Immature natural killer cell (primary cell): ENCODE measurements around the gene TLK2. TPM values are rescaled to one million over a fixed set of nuclear protein-coding genes. Genes with fewer than 3 reads are reported as not detected.
"Not testable (repeated sequence)": the region's sequence is repeated elsewhere in the genome, so short reads cannot be mapped to it uniquely, and the experiment has no call there.

Source experiments
- DNase-seq, 3 donors: peaks; one replicate each; pipeline ENCODE4 v3.0.0; 2022; ENCODE audit warnings: mixed read lengths in 1 of 3
- H3K27ac Mint-ChIP-seq, 6 donors: one replicate each; pipeline ENCODE4 v1.8.0; 2020; ENCODE audit warnings: mixed read lengths in 6 of 6, mild to moderate bottlenecking in 5 of 6, inconsistent platforms in 4 of 6, moderate library complexity in 3 of 6
- H3K27me3 Mint-ChIP-seq, 3 donors: one replicate each; pipeline ENCODE4 v1.8.0; 2020 to 2021; ENCODE audit warnings: low read depth in 3 of 3, mild to moderate bottlenecking in 3 of 3, mixed read lengths in 3 of 3, moderate library complexity in 3 of 3, inconsistent platforms in 1 of 3
- H3K36me3 Mint-ChIP-seq, 3 donors: one replicate each; pipeline ENCODE4 v1.8.0; 2020; ENCODE audit warnings: mixed read lengths in 3 of 3, inconsistent platforms in 2 of 3, mild to moderate bottlenecking in 2 of 3
- H3K4me1 Mint-ChIP-seq, 2 donors: one replicate each; pipeline ENCODE4 v1.8.0; 2020; ENCODE audit warnings: inconsistent platforms in 2 of 2, mild to moderate bottlenecking in 2 of 2, mixed read lengths in 2 of 2, moderate library complexity in 1 of 2
- H3K4me3 Mint-ChIP-seq, 5 donors: one replicate each; pipeline ENCODE4 v1.8.0; 2020; ENCODE audit warnings: mild to moderate bottlenecking in 5 of 5, mixed read lengths in 5 of 5, inconsistent platforms in 3 of 5, moderate library complexity in 3 of 5
- H3K9me3 Mint-ChIP-seq, 6 donors: one replicate each; pipeline ENCODE4 v1.8.0; 2020; ENCODE audit warnings: mild to moderate bottlenecking in 6 of 6, mixed read lengths in 6 of 6, inconsistent platforms in 4 of 6, moderate library complexity in 3 of 6
- polyA plus RNA-seq, 3 donors: library from polyadenylated mRNA; unstranded; fragments of 300-500 nt; fragmentation: Illumina TruSeq; gene quantifications; one replicate each; pipeline ENCODE4 v1.2.3, GENCODE V29; 2021

The TLK2 gene
- 10 to 100 TPM in 1 of 3 donors, 1 to 10 TPM in 2; 6.4 to 19.7 (median 6.6) TPM for polyA plus RNA-seq

DNA sequence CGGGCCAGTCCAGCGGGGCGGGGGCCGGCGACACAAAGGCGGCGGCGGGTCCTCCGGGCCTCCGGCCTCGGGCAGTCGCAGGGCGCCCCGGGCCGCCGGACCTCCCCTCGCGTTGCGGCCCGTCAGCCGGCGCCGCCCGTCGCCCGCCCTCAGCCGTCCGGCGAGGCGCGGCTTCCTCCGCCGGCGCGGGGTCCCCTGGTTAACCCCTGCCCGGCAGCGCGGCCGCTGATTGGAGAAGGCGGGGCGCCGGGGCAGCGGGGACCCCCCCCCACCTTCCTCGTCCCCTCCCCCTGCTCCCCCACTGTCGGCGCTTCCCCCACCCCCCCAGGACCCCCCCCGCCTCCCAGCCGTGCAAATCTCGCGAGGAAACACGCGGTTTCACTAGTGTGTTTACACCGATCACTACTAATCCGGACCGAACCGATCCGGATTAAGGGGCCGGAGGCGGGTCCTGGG lies at the start of gene TLK2:
TSS of gene TLK2 (plus strand) at position 402 of the 456 bp plus-strand sequence. CDS start 2,301 bp downstream, outside the sequence.
- Mint-ChIP-seq H3K4me1 (peaks cover 32 to 42% of the 10 kb centered on the region in 2 donors), H3K27me3 (peaks cover 1 to 12% (median 3%) of the 10 kb centered on the region in 3 donors), H3K9me3 (no peaks in the 10 kb centered on the region), H3K27ac (peak within 1 kb of the TSS; percentile 91 to 96 (median 94)), H3K4me3 (peak within 1 kb of the TSS; percentile 87 to 95 (median 88)), H3K36me3 (no peaks in the 10 kb centered on the region)
- DNase-seq: peak; percentile 71 to 80 (median 77)

DNA sequence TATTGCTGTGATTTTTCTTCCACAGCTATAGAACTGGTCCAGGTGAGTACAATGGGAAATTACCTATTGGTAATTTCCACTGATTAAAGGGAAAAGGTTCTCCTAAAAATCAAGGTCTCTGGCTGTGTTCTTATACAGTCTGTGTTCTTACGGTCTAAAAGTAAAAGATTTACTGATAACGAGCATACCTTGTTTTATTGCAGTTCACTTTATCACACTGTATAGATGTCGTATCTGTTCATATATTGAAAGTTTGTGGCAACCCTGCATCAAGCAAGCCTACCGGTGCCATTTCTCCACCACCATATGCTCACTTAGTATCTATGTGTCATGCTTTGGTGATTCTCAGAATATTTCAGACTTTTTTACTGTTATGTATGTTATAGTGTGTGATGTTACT lies 43.4 kb upstream of the TLK2 start:
- H3K4me1 Mint-ChIP-seq, H3K4me3 Mint-ChIP-seq, H3K9me3 Mint-ChIP-seq, DNase-seq, H3K27me3 Mint-ChIP-seq: not testable (repeated sequence)
- H3K36me3 Mint-ChIP-seq: peaks cover 8 to 18% (median 11%) of the 10 kb centered on the region in 3 donors
- H3K27ac Mint-ChIP-seq: peak overlapping the region in 1 of 6 donors; percentile 50

DNA sequence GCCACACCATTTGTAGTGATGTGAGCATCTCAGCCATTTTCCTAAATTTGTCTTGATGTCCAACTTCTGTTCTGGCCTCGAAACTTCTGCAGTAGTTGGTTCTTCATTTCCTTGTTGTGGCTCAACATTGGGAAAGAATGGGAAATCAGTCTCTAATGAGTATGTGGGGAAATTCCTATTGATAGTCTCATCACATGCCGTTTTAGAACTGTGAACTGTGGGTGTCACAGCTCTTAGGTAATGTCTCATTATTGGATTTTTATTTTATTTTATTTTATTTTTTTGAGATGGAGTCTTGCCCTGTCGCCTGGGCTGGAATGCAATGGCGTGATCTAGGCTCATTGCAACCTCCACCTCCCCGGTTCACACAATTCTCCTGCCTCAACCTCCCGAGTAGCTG lies 37.4 kb upstream of the TLK2 start:
- H3K36me3 Mint-ChIP-seq: peaks cover 11 to 20% (median 18%) of the 10 kb centered on the region in 3 donors
- not testable (repeated sequence) for H3K4me1 Mint-ChIP-seq, H3K27ac Mint-ChIP-seq, H3K9me3 Mint-ChIP-seq, H3K27me3 Mint-ChIP-seq, DNase-seq, H3K4me3 Mint-ChIP-seq

DNA sequence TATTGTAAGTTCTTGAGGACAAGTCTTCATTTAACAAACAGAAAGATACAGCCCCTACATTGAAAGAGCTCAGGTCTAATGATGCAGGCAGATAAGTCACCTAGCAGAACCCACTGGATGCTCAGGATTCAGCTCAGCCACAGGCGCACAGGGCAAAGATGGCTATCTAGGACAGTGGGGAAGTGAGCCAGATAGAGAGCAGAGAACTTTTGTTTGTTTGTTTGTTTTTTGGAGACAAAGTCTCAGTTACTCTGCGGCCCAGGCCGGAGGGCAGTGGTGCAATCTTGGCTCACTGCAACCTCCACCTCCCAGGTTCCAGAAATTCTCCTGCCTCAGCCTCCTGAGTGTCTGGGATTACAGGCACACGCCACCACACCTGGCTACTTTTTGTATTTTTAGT lies 34.6 kb upstream of the TLK2 start:
- H3K9me3 Mint-ChIP-seq: no peaks in the 10 kb centered on the region
- H3K27me3 Mint-ChIP-seq: peaks cover 0 to 2% (median 0%) of the 10 kb centered on the region in 3 donors
- peak overlapping the region in 1 of 6 donors; percentile 16 for H3K27ac Mint-ChIP-seq
- H3K4me3 Mint-ChIP-seq: no peak overlapping the region
- no peaks in the 10 kb centered on the region for H3K4me1 Mint-ChIP-seq
- H3K36me3 Mint-ChIP-seq: peaks cover 22 to 31% (median 27%) of the 10 kb centered on the region in 3 donors
- no peak for DNase-seq

DNA sequence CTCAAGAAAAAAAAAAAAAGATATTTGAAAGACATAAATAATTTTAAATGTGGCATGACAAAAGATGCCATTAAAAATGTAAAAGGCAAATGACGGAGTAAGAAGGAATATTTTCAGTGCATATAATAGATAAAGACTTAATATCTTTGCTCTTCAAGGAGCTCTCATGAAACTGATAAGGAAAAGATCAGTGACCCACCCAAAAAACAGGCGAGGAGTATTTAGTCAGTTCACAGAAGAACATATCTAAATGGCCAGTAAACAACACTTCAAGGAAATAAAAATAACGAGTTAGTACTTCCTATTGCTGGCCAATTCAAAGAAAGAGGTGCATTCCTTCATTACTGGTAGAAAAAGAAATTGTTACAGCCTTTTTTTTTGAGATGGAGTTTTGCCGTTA lies 32.8 kb upstream of the TLK2 start:
- H3K27ac Mint-ChIP-seq, DNase-seq, H3K4me1 Mint-ChIP-seq, H3K4me3 Mint-ChIP-seq, H3K27me3 Mint-ChIP-seq, H3K9me3 Mint-ChIP-seq: not testable (repeated sequence)
- peaks cover 24 to 28% (median 25%) of the 10 kb centered on the region in 3 donors for H3K36me3 Mint-ChIP-seq

DNA sequence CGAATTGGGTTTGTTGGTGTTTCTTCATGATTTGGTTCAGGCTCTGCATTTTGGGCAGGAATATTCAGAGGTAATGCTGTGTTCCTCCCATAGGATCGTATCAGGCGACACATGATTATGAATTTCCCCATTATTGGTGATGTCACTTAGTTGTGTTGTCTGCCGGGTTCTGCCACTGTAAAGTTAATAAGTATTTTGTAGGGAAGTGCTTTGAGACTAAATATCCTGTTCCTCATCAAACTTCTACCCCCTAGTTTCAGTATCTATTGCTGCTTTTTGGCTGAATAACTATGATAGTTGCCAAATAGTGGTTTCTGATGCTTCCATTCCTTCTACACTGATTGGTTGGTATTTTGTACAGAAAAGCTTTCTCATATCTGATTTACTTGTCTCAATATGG lies 26.4 kb upstream of the TLK2 start:
- H3K27ac Mint-ChIP-seq, H3K4me3 Mint-ChIP-seq, DNase-seq, H3K9me3 Mint-ChIP-seq, H3K27me3 Mint-ChIP-seq: not testable (repeated sequence)
- Mint-ChIP-seq H3K4me1 (peaks cover 16 to 21% of the 10 kb centered on the region in 2 donors), H3K36me3 (peaks cover 11 to 22% (median 19%) of the 10 kb centered on the region in 3 donors)

DNA sequence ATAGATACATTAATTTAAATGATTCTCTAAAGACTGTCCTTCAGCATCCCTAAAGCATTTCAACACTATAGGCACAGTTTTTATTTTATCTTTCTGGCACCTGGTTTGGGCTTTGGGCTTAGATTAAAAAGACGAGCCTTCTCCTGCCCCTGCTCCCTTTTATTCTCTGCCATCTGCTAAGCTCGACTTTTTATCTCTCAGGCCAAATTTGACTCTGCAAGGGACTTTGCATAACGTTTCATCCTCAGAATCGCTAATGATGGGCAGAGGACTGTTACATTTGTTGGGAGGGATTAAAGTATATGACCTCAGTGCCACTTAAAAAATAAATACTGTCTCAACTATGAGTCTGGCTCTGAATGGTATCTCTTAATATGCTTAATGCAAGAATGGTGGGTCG lies 25.6 kb upstream of the TLK2 start:
- not testable (repeated sequence) for H3K4me3 Mint-ChIP-seq, H3K27ac Mint-ChIP-seq, H3K9me3 Mint-ChIP-seq, H3K27me3 Mint-ChIP-seq, DNase-seq
- H3K36me3 Mint-ChIP-seq: peaks cover 9 to 16% (median 15%) of the 10 kb centered on the region in 3 donors
- peaks cover 16 to 21% of the 10 kb centered on the region in 2 donors for H3K4me1 Mint-ChIP-seq

DNA sequence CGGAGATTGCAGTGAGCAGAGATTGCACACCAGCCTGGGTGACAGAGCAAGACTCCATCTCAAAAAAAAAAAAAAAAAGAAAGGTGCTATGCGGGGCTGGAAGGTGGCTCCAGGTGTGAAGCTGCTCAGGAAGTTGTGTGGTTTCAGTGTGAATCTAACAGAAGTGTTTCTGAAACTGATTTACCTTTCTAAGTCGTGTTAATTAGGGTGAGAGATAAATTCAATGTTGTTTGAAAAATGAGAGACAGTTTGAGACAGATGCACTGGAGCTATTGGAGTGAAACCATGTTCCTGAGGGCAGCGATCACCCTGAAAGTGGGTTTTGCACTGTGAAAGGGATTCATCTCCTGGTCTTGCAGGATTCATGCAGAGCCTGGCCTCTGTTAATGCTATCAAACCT lies 25.0 kb upstream of the TLK2 start:
- Mint-ChIP-seq H3K4me1 (peaks cover 16 to 21% of the 10 kb centered on the region in 2 donors), H3K27ac (peak overlapping the region; percentile 19 to 84 (median 49)), H3K36me3 (peaks cover 8 to 11% (median 10%) of the 10 kb centered on the region in 3 donors), H3K4me3 (peak overlapping the region; percentile 39 to 78 (median 51))
- DNase-seq: peak; percentile 42 to 58 (median 44)
- H3K9me3 Mint-ChIP-seq, H3K27me3 Mint-ChIP-seq: not testable (repeated sequence)

DNA sequence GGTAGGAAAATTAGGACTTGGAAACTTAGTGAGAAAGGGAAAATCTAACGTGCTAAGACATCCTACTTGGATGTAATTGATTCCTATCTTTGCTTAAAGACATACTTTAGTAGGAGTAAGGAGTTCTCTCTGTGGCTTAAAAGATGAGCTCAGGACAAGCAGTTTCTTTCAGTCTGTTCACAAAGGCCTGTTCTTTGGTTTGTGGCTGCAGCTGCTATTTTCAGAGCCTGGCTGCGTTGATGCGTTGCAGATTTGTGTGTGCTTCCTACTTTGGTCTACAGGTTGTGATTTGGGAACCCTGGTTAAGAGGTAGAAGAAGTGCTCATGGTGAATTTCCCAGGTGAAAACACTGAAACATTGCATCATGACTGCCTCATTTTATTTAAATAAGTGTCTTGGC lies 24.5 kb upstream of the TLK2 start:
- H3K36me3 Mint-ChIP-seq, H3K27me3 Mint-ChIP-seq, H3K9me3 Mint-ChIP-seq: not testable (repeated sequence)
- Mint-ChIP-seq H3K4me1 (peaks cover 16 to 21% of the 10 kb centered on the region in 2 donors), H3K4me3 (peak overlapping the region; percentile 39 to 78 (median 51)), H3K27ac (peak overlapping the region; percentile 19 to 84 (median 49))
- DNase-seq: peak in 1 of 3 donors; percentile 10

DNA sequence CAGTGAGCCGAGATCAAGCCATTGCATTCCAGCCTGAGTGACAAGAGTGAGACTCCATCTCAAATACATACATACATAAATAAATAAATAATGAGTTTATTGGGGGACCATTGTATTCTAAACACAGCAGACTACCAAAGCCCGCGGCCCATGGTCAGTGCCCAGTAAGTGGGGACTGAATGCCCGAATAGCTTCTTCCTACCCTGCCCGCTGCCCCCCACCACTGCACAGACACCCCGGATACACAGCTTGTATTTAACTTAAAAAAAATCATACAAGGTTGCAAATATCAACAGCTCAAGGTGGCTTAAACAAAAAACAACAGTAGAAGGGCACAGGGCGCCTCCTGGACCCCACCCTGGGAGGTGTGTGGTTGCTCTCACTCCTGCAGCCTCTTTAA lies 22.6 kb upstream of the TLK2 start:
- no peak overlapping the region for H3K27ac Mint-ChIP-seq
- no peak for DNase-seq
- H3K36me3 Mint-ChIP-seq: peaks cover 4 to 6% (median 5%) of the 10 kb centered on the region in 3 donors
- no peaks in the 10 kb centered on the region for H3K9me3 Mint-ChIP-seq
- peaks cover 16 to 21% of the 10 kb centered on the region in 2 donors for H3K4me1 Mint-ChIP-seq
- no peak overlapping the region for H3K4me3 Mint-ChIP-seq
- H3K27me3 Mint-ChIP-seq: no peaks in the 10 kb centered on the region

DNA sequence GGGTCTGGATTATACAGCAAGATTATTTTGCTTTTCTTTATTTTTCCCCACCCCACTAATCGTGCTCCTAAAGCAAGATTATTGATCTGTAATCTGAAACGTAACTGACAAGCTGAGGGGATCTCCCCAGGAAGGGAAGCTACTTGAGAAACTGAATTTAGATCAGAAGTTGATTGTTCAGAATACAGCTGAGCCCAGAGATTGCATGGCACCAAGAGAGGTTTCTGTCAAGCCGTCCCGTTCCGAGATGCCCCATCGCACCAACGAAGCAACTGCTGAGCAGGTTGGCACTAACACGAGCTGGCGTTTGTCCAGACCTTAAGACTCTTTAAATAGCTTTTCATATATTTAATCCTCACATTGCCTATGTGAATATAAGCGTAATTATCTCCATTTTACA lies 20.1 kb upstream of the TLK2 start:
- H3K4me1 Mint-ChIP-seq: peaks cover 9 to 10% of the 10 kb centered on the region in 2 donors
- H3K36me3 Mint-ChIP-seq, H3K27ac Mint-ChIP-seq, H3K4me3 Mint-ChIP-seq, H3K9me3 Mint-ChIP-seq, H3K27me3 Mint-ChIP-seq, DNase-seq: not testable (repeated sequence)

DNA sequence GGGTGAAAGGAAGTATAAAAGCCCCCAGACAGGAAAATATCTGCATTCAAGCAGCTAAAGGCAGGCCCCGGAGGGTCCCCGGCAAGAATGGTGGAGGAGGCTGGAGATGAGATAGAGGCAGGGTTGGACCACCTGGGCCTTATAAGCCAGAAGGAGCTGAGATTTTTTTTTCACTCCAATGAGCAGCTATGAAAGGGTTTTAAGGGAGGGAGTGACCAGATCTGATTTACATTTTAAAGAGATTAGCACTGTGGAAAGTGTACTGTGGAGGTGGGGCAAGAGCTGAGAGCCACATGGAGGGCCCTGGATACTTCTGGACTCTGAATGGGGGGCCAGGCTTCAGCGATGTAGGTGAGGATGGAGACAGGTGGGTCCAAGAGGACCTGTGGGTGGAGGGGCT lies 14.2 kb upstream of the TLK2 start:
- DNase-seq, H3K27ac Mint-ChIP-seq, H3K36me3 Mint-ChIP-seq, H3K4me1 Mint-ChIP-seq, H3K4me3 Mint-ChIP-seq, H3K27me3 Mint-ChIP-seq, H3K9me3 Mint-ChIP-seq: not testable (repeated sequence)

DNA sequence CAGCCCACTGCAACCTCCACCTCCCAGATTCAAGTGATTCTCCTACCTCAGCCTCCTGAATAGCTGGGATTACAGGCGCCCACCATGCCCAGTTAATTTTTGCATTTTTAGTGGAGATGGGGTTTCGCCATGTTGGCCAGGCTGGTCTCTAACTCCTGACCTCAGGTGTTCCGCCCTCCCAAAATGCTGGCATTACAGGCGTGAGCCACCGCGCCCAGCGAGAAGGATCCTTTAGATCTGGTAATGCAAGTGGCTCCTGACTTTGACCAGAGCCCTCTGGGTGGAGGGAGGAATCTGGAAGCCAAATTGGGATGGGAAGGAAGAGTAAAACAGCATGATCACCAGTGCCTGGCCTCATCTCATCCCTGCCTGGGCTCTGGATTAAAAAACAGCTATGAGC lies 13.4 kb upstream of the TLK2 start:
- not testable (repeated sequence) for H3K36me3 Mint-ChIP-seq, H3K4me3 Mint-ChIP-seq, H3K27me3 Mint-ChIP-seq, H3K4me1 Mint-ChIP-seq, H3K9me3 Mint-ChIP-seq, DNase-seq, H3K27ac Mint-ChIP-seq

DNA sequence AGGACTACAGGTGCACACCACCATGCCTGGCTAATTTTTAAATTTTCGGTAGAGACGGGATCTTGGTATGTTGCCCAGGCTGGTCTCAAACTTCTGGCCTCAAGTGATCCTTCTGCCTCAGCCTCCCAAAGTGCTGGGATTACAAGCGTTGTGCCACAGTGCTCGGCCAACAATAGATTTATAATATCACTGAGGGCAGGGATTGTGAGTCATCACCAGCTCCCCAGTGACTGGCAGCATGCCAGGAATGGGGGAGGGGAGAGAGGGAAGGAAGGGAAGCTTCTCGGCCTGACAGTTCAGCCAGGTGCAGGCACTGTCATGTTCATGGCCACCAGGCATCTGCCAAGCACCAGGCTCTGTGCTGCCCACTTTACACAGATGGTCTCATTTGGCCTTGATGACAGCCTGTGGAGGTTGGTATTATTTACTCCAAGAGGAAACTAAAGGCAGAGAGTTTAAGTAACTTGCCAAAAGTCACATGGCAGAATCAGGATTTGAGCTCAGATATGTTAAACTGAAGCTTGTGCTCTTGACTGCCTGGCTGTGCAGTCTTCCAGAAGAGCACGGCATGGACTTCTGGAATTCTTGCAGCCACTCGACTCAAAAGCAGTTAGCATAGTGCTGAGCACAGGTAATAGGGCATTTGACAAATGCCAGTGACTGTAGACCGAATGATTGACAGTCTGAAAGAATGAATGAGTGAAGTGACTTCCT lies 7.8 kb upstream of the TLK2 start:
- H3K4me1 Mint-ChIP-seq, H3K36me3 Mint-ChIP-seq, H3K9me3 Mint-ChIP-seq, H3K4me3 Mint-ChIP-seq, H3K27me3 Mint-ChIP-seq: not testable (repeated sequence)
- peak overlapping the region in 2 of 6 donors; percentile 23 to 50 for H3K27ac Mint-ChIP-seq
- peak in 1 of 3 donors; percentile 17 for DNase-seq

DNA sequence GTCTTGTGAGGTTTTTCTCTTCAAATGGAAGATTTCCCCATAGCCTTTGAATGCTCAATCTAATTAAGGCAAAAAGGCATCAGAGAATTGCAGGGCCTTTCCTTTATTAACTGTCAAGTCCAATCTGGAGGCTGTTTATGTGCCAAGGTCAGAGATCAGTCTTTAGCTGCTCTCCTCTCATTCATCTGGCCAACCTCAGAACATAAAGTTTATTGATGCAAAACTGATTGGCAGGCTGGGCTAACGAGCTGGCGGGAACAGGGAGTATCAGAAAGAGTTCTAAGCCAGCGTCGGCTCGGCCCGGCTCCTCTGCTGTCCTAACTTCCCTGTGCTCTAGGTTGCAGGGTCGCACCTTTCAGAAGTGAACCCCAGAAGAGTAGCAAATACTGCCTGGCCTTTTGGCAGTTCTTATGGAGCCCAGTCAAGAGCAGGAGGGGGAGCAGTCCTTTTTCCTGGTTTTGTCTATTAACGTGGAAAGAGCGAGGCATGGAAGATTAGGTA lies 7.2 kb upstream of the TLK2 start:
- DNase-seq, H3K4me1 Mint-ChIP-seq, H3K27ac Mint-ChIP-seq, H3K9me3 Mint-ChIP-seq, H3K27me3 Mint-ChIP-seq, H3K4me3 Mint-ChIP-seq, H3K36me3 Mint-ChIP-seq: not testable (repeated sequence)
